ENCODE measurements around the gene ART3.

Gene ART3

GRCh38 chr4:76120199-76120598 is 45.7 kb downstream of the ART3 start:
- H3K4me3 Mint-ChIP-seq: no peak overlapping the region
- H3K27ac Mint-ChIP-seq (ENCODE audit: low read depth): no peak overlapping the region
- H3K4me1 Mint-ChIP-seq: no peaks in the 10 kb centered on the region
- no peaks in the 10 kb centered on the region for H3K9me3 Mint-ChIP-seq
- H3K27me3 Mint-ChIP-seq: no peaks in the 10 kb centered on the region
- DNase-seq (ENCODE audit: low spot score in 2 of 2) (no peak), ATAC-seq (replicated peaks; ENCODE audit: extremely low read depth, poor library complexity, severe bottlenecking) (no peak)
- peaks cover 53% of the 10 kb centered on the region for H3K36me3 Mint-ChIP-seq (ENCODE audit: insufficient read depth)

- H3K36me3 Mint-ChIP-seq (ENCODE audit: insufficient read depth): peaks cover 49% of the 10 kb centered on the region
- ATAC-seq (replicated peaks; ENCODE audit: extremely low read depth, poor library complexity, severe bottlenecking): no peak
- no peaks in the 10 kb centered on the region for H3K9me3 Mint-ChIP-seq
- H3K27ac Mint-ChIP-seq (ENCODE audit: low read depth): no peak overlapping the region
- no peak for DNase-seq (ENCODE audit: low spot score in 2 of 2)
- H3K27me3 Mint-ChIP-seq: no peaks in the 10 kb centered on the region
- peaks cover 7% of the 10 kb centered on the region for H3K4me1 Mint-ChIP-seq
- H3K4me3 Mint-ChIP-seq: no peak overlapping the region
These were observed 51.3 kb downstream of the ART3 start for GRCh38 chr4:76125816-76126215.

- Mint-ChIP-seq H3K4me3 (no peak overlapping the region), H3K36me3 (ENCODE audit: insufficient read depth) (peaks cover 45% of the 10 kb centered on the region), H3K27ac (ENCODE audit: low read depth) (no peak overlapping the region), H3K9me3 (no peaks in the 10 kb centered on the region), H3K4me1 (peaks cover 7% of the 10 kb centered on the region), H3K27me3 (no peaks in the 10 kb centered on the region)
- ATAC-seq (replicated peaks; ENCODE audit: extremely low read depth, poor library complexity, severe bottlenecking) (no peak), DNase-seq (ENCODE audit: low spot score in 2 of 2) (no peak)
These were observed 53.2 kb downstream of the ART3 start for GRCh38 chr4:76127754-76128153.

GRCh38 chr4:76141241-76141640 is 66.7 kb downstream of the ART3 start:
- Mint-ChIP-seq H3K27ac (ENCODE audit: low read depth) (no peak overlapping the region), H3K27me3 (no peaks in the 10 kb centered on the region), H3K9me3 (no peaks in the 10 kb centered on the region), H3K36me3 (ENCODE audit: insufficient read depth) (peaks cover 41% of the 10 kb centered on the region), H3K4me1 (peaks cover 34% of the 10 kb centered on the region), H3K4me3 (no peak overlapping the region)
- DNase-seq (ENCODE audit: low spot score in 2 of 2) (no peak), ATAC-seq (replicated peaks; ENCODE audit: extremely low read depth, poor library complexity, severe bottlenecking) (no peak)

DNA sequence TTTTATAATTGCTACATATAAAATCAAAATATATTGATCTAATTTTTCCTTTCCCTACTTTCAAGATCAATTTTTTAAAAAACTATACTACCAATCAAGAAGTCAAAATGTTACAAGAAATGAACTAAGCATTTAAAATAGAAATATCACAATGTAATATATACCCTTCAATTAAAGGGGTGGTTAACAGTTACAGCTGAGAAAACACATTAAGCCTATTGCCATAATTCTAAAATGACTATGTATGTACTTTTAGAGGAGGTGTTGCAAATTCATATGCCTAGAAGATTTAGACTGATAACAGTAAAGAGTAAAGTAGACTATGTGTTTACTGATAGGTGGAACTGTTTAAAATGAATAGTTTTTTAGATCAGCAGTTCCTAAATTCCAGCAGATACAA is 70.0 kb downstream of the ART3 start:
- ATAC-seq (replicated peaks; ENCODE audit: extremely low read depth, poor library complexity, severe bottlenecking): no peak
- Mint-ChIP-seq H3K27ac (ENCODE audit: low read depth) (no peak overlapping the region), H3K4me1 (peaks cover 43% of the 10 kb centered on the region), H3K9me3 (no peaks in the 10 kb centered on the region), H3K27me3 (no peaks in the 10 kb centered on the region), H3K36me3 (ENCODE audit: insufficient read depth) (peaks cover 36% of the 10 kb centered on the region), H3K4me3 (no peak overlapping the region)
- no peak for DNase-seq (ENCODE audit: low spot score in 2 of 2)

- no peaks in the 10 kb centered on the region for H3K9me3 Mint-ChIP-seq
- peaks cover 13% of the 10 kb centered on the region for H3K36me3 Mint-ChIP-seq (ENCODE audit: insufficient read depth)
- H3K4me1 Mint-ChIP-seq: peaks cover 28% of the 10 kb centered on the region
- peak overlapping the region; percentile 93 for H3K4me3 Mint-ChIP-seq
- ATAC-seq (replicated peaks; ENCODE audit: extremely low read depth, poor library complexity, severe bottlenecking) (peak; percentile 16), DNase-seq (ENCODE audit: low spot score in 2 of 2) (peak in 1 of 2 donors; percentile 14)
- H3K27me3 Mint-ChIP-seq: no peaks in the 10 kb centered on the region
- H3K27ac Mint-ChIP-seq (ENCODE audit: low read depth): peak overlapping the region; percentile 95
These were observed 73.1 kb downstream of the ART3 start for GRCh38 chr4:76147454-76148141.

DNA sequence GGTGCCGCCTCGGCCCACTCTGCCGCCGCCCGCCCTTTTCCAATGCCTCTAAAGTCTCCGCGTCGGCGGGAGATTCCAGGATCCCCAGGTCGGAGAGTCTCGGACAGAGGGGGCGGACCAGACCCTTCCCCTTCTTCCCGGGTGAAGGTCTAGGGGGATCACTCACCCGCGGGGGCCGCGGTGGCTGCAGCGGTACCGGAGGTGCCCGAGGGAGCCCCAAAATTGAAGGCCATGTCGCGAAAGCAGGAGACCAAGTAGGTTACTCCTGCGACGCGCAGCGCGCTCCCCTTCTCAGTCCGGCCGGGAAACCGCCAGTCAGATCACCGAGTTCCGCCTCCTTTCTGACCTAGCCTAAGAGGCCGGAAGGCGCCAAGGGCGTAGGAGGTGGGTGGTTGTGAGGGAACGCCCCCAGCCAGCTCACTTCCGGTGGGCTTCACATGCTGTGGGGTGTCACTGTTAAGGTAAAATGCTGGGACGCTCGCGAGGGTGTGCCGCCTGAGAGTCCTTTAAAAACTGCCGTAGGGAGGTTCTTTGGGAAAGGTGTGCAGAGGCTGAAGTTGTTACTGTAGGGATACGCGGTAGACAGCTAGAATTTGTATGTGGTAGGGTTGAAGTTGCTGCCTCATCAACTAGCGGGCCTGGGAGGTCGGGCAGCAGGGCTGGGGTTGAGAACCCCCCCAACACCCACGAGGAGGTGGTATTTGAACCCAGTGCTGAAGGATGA is 73.8 kb downstream of the ART3 start, which contains the start of gene NUP54:
TSS of gene NUP54 (minus strand) at position 256 of the 724 bp plus-strand sequence. CDS start at position 233, 23 bp downstream.
- Mint-ChIP-seq H3K27ac (ENCODE audit: low read depth) (peak within 1 kb of the TSS; percentile 95), H3K4me3 (peak within 1 kb of the TSS; percentile 93), H3K36me3 (ENCODE audit: insufficient read depth) (peaks cover 10% of the 10 kb centered on the region), H3K9me3 (no peaks in the 10 kb centered on the region), H3K4me1 (peaks cover 28% of the 10 kb centered on the region), H3K27me3 (no peaks in the 10 kb centered on the region)
- peak; percentile 93 to 95 for DNase-seq (ENCODE audit: low spot score in 2 of 2)
- ATAC-seq (replicated peaks; ENCODE audit: extremely low read depth, poor library complexity, severe bottlenecking): peak; percentile 99

- Mint-ChIP-seq H3K27ac (ENCODE audit: low read depth) (no peak overlapping the region), H3K36me3 (ENCODE audit: insufficient read depth) (peaks cover 3% of the 10 kb centered on the region), H3K27me3 (no peaks in the 10 kb centered on the region), H3K9me3 (no peaks in the 10 kb centered on the region), H3K4me3 (no peak overlapping the region), H3K4me1 (peaks cover 11% of the 10 kb centered on the region)
- no peak for DNase-seq (ENCODE audit: low spot score in 2 of 2)
- no peak for ATAC-seq (replicated peaks; ENCODE audit: extremely low read depth, poor library complexity, severe bottlenecking)
These were observed 78.8 kb downstream of the ART3 start for GRCh38 chr4:76153356-76153755.

- H3K9me3 Mint-ChIP-seq: no peaks in the 10 kb centered on the region
- no peaks in the 10 kb centered on the region for H3K27me3 Mint-ChIP-seq
These were observed 81.5 kb downstream of the ART3 start for GRCh38 chr4:76155979-76156378.

GRCh38 chr4:76156635-76157034 is 82.1 kb downstream of the ART3 start:
- DNase-seq (ENCODE audit: low spot score in 2 of 2): no peak

More at GRCh38 chr4:76155979-76156378, 81.5 kb downstream of the ART3 start:
- peaks cover 4% of the 10 kb centered on the region for H3K36me3 Mint-ChIP-seq (ENCODE audit: insufficient read depth)
- H3K4me3 Mint-ChIP-seq: no peak overlapping the region
- H3K4me1 Mint-ChIP-seq: no peaks in the 10 kb centered on the region
- DNase-seq (ENCODE audit: low spot score in 2 of 2) (no peak), ATAC-seq (replicated peaks; ENCODE audit: extremely low read depth, poor library complexity, severe bottlenecking) (no peak)
- no peak overlapping the region for H3K27ac Mint-ChIP-seq (ENCODE audit: low read depth)

GRCh38 chr4:76160355-76160754 is 85.8 kb downstream of the ART3 start:
- Mint-ChIP-seq H3K27me3 (no peaks in the 10 kb centered on the region), H3K27ac (ENCODE audit: low read depth) (no peak overlapping the region), H3K4me1 (no peaks in the 10 kb centered on the region), H3K9me3 (no peaks in the 10 kb centered on the region), H3K4me3 (no peak overlapping the region), H3K36me3 (ENCODE audit: insufficient read depth) (peaks cover 15% of the 10 kb centered on the region)
- no peak for DNase-seq (ENCODE audit: low spot score in 2 of 2)
- no peak for ATAC-seq (replicated peaks; ENCODE audit: extremely low read depth, poor library complexity, severe bottlenecking)

More at GRCh38 chr4:76156635-76157034, 82.1 kb downstream of the ART3 start:
- H3K4me1 Mint-ChIP-seq: no peaks in the 10 kb centered on the region
- H3K27ac Mint-ChIP-seq (ENCODE audit: low read depth): no peak overlapping the region
- H3K36me3 Mint-ChIP-seq (ENCODE audit: insufficient read depth): peaks cover 7% of the 10 kb centered on the region
- no peak overlapping the region for H3K4me3 Mint-ChIP-seq
- H3K9me3 Mint-ChIP-seq: no peaks in the 10 kb centered on the region
- H3K27me3 Mint-ChIP-seq: no peaks in the 10 kb centered on the region
- ATAC-seq (replicated peaks; ENCODE audit: extremely low read depth, poor library complexity, severe bottlenecking): no peak
